Progenitor cell of endocrine pancreas (in vitro differentiated cells): ENCODE data around the gene ZBTB49. TPM values are rescaled to one million over a fixed set of nuclear protein-coding genes. Genes with fewer than 3 reads are reported as not detected.
A peak's percentile ranks its signal among the peaks of the same experiment; 100 is the strongest.
"Not testable (repeated sequence)": the region's sequence is repeated elsewhere in the genome, so short reads cannot be mapped to it uniquely, and the experiment has no call there.

ENCODE experiments used
- DNase-seq: peaks from one replicate; pipeline ENCODE4 v3.0.0; 2021; ENCODE audit warnings: low spot score; ENCODE audit not compliant: unreplicated experiment
- H3K27ac Mint-ChIP-seq: 2 replicates; pipeline ENCODE4 v1.8.0; 2021; ENCODE audit warnings: mild to moderate bottlenecking, moderate library complexity, mixed read lengths
- H3K27me3 Mint-ChIP-seq: 2 replicates; pipeline ENCODE4 v1.8.0; 2021; ENCODE audit warnings: mixed read lengths
- H3K36me3 Mint-ChIP-seq: 2 replicates; pipeline ENCODE4 v1.8.0; 2022; ENCODE audit warnings: mixed read lengths; ENCODE audit not compliant: insufficient read depth
- H3K4me1 Mint-ChIP-seq: 2 replicates; pipeline ENCODE4 v1.8.0; 2021; ENCODE audit warnings: low read depth, mixed read lengths
- H3K4me3 Mint-ChIP-seq: 2 replicates; pipeline ENCODE4 v1.8.0; 2021; ENCODE audit warnings: low read depth, mild to moderate bottlenecking, moderate library complexity, mixed read lengths
- H3K9me3 Mint-ChIP-seq: 2 replicates; pipeline ENCODE4 v1.8.0; 2021; ENCODE audit warnings: low read depth, mixed read lengths
- CTCF ChIP-seq: fragments of 200-600 bp; sonication (generic); IDR thresholded peaks from one replicate; pipeline ENCODE4 v1.5.0; 2021; ENCODE audit warnings: antibody characterized with exemption, mild to moderate bottlenecking; ENCODE audit not compliant: unreplicated experiment
- total RNA-seq: library from RNA; stranded (reverse); gene quantifications from 2 replicates; pipeline ENCODE4 v1.2.1, GENCODE V29; 2021

ZBTB49 gene
- total RNA-seq, 1 donor from 2014 or later = 12.5 TPM

GRCh38 chr4:4249866-4250265 lies 40.2 kb upstream of the ZBTB49 start:
- peaks cover 4% of the 10 kb centered on the region for H3K36me3 Mint-ChIP-seq
- no peak for DNase-seq
- H3K9me3 Mint-ChIP-seq = no peaks in the 10 kb centered on the region
- no peak overlapping the region for H3K27ac Mint-ChIP-seq
- peaks cover 3% of the 10 kb centered on the region for H3K27me3 Mint-ChIP-seq
- peak overlapping the region; percentile 57 for H3K4me3 Mint-ChIP-seq
- no peak for TF ChIP-seq CTCF
- peaks cover 22% of the 10 kb centered on the region for H3K4me1 Mint-ChIP-seq

GRCh38 chr4:4254199-4254598 lies 35.9 kb upstream of the ZBTB49 start:
- H3K9me3 Mint-ChIP-seq = no peaks in the 10 kb centered on the region
- no peak overlapping the region for H3K27ac Mint-ChIP-seq
- peaks cover 29% of the 10 kb centered on the region for H3K4me1 Mint-ChIP-seq
- no peaks in the 10 kb centered on the region for H3K36me3 Mint-ChIP-seq
- DNase-seq = no peak
- no peak for TF ChIP-seq CTCF
- no peak overlapping the region for H3K4me3 Mint-ChIP-seq
- H3K27me3 Mint-ChIP-seq = peaks cover 3% of the 10 kb centered on the region

GRCh38 chr4:4254666-4255065 lies 35.4 kb upstream of the ZBTB49 start:
- Mint-ChIP-seq H3K9me3 (no peaks in the 10 kb centered on the region), H3K4me1 (peaks cover 32% of the 10 kb centered on the region), H3K27ac (no peak overlapping the region), H3K36me3 (no peaks in the 10 kb centered on the region), H3K27me3 (peaks cover 3% of the 10 kb centered on the region), H3K4me3 (no peak overlapping the region)
- no peak for DNase-seq
- no peak for TF ChIP-seq CTCF

- H3K36me3 Mint-ChIP-seq = no peaks in the 10 kb centered on the region
- no peak for TF ChIP-seq CTCF
- H3K27me3 Mint-ChIP-seq = no peaks in the 10 kb centered on the region
- no peaks in the 10 kb centered on the region for H3K9me3 Mint-ChIP-seq
- no peak overlapping the region for H3K4me3 Mint-ChIP-seq
- DNase-seq = no peak
- H3K4me1 Mint-ChIP-seq = peaks cover 34% of the 10 kb centered on the region
- peak overlapping the region; percentile 45 for H3K27ac Mint-ChIP-seq
Observed at GRCh38 chr4:4256799-4257198, 33.3 kb upstream of the ZBTB49 start.

GRCh38 chr4:4257705-4258104 lies 32.3 kb upstream of the ZBTB49 start:
- not testable (repeated sequence) for H3K27ac Mint-ChIP-seq, H3K27me3 Mint-ChIP-seq, DNase-seq, H3K4me3 Mint-ChIP-seq, H3K36me3 Mint-ChIP-seq, H3K9me3 Mint-ChIP-seq
- H3K4me1 Mint-ChIP-seq = peaks cover 34% of the 10 kb centered on the region

- no peaks in the 10 kb centered on the region for H3K9me3 Mint-ChIP-seq
- H3K36me3 Mint-ChIP-seq = no peaks in the 10 kb centered on the region
- H3K4me1 Mint-ChIP-seq = peaks cover 32% of the 10 kb centered on the region
- peak overlapping the region; percentile 2 for H3K4me3 Mint-ChIP-seq
- no peak for TF ChIP-seq CTCF
- no peaks in the 10 kb centered on the region for H3K27me3 Mint-ChIP-seq
- H3K27ac Mint-ChIP-seq = peak overlapping the region; percentile 93
- peak; percentile 25 for DNase-seq
Observed at GRCh38 chr4:4259484-4260100, 30.5 kb upstream of the ZBTB49 start.
